Neural cell (in vitro differentiated cells): ENCODE measurements around the gene ZHX3.

Experiments used
- CTCF ChIP-seq: fragments of 450-650 bp; IDR thresholded peaks from 2 replicates; pipeline ENCODE4 v1.5.1; 2014; ENCODE audit warnings: antibody characterized with exemption, mild to moderate bottlenecking, moderate library complexity; ENCODE audit not compliant: poor library complexity, severe bottlenecking
- EP300 ChIP-seq: fragments of 450-650 bp; conservative IDR thresholded peaks from 2 replicates; pipeline ENCODE4 v1.6.1; 2014; ENCODE audit warnings: antibody characterized with exemption, mild to moderate bottlenecking, moderate library complexity; ENCODE audit not compliant: poor library complexity, severe bottlenecking
- MXI1 ChIP-seq: fragments of 450-650 bp; conservative IDR thresholded peaks from 2 replicates; pipeline ENCODE4 v1.6.1; 2014; ENCODE audit warnings: antibody characterized with exemption, mild to moderate bottlenecking; ENCODE audit not compliant: poor library complexity, severe bottlenecking
- POLR2AphosphoS5 ChIP-seq: IDR thresholded peaks from 2 replicates; pipeline ENCODE4 v1.6.1; 2012

DNA sequence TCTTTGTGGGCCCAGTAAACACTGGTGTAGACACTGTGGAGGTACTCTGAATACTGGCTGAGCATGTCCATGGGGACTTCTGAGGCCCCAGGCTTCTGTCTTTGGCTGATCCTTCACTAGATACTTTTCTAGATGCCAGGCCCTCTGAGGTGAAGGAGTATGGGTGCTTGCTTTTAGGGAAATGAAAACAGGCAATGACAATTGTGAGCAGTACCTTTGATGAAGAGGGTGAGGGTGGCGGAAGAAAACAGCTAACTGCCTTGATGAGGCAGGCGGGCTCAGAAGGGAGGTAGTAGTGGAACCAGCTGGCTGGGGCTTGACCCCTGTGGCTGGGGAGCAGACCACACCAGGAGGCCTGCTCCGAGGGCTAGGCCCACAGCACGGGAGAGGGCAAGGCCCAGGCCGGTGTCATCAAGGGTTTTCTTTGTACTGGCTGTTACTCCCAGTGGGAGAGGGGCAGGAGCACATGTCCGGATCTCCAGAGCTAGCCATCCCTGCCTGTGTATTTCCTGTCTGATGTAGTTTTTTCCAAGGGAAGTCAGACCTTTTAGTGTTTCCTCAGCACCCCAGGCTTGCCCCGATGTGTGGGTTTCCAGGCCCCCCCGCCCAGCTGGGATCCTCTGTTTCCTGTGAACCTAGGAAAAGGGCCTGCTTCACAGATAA is 176.2 kb downstream of the ZHX3 start:
- TF ChIP-seq CTCF (no peak), POLR2AphosphoS5 (no peak), EP300 (no peak), MXI1 (no peak)
